GM21390 (cell line): ENCODE measurements around the gene CDH20.

Source experiments
- ATAC-seq: cut with Tn5 transposase; IDR thresholded peaks from one replicate; pipeline ENCODE4 v1.9.1; 2021; ENCODE audit not compliant: unreplicated experiment

Gene CDH20

DNA sequence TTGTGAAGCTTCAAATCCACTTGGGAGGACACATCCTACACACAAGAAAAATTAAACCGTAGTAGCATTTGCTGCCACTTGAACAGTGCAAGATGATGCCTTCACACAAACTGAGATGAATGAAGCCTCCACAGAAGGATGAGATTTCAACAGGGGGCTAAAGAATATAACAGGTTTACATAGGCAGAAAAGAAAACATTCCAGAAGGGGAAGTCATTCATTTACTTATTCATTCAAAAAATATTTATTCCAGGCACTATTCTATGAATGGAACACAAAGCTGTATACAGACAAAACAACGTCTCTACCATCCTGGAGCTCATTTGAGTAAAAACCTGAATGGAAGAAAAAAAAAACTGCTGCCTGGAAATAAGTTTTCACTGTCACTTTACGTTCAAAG, 170.5 kb downstream of the CDH20 start:
- no peak for ATAC-seq

DNA sequence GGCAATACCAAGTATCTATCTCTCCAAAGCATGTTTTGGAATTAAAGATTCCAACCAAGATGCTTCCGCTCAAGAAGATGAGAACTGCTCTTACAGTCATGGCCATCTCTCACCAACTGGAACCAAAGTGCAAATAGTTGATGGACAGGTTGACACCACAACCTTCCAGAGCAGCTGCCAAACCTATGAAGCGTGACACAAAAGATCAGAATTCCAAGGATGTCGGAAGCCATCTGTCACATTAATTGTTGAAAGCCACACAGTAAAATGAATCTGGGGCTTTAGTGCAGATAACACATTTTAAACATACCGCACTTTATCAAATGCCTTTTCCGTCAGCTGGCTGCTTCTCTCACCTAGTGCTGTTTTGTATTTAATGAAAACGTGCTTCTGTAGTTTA, 195.7 kb downstream of the CDH20 start:
- ATAC-seq, result no peak

GRCh38 chr18:61530681-61531080, 197.5 kb downstream of the CDH20 start:
- no peak for ATAC-seq

DNA sequence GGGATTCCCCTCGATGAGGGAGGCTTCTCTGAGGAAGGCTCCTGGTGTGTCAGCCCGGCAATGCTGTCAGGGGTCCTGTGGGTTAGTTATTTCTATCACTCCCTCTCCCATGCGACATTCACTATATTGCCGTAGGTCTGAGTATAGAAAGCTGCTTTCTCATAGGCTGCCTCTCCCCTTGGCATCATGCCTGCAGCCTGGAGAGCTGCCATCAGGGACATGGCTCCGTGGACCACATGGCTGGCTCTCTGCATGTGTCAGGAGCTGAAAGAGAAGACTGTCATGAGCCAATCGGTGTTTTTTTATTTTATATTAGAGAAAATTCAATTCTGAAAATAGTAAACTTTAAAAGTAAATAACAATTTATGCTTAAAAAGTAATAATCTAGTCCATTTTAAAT, 198.0 kb downstream of the CDH20 start:
- no peak for ATAC-seq

DNA sequence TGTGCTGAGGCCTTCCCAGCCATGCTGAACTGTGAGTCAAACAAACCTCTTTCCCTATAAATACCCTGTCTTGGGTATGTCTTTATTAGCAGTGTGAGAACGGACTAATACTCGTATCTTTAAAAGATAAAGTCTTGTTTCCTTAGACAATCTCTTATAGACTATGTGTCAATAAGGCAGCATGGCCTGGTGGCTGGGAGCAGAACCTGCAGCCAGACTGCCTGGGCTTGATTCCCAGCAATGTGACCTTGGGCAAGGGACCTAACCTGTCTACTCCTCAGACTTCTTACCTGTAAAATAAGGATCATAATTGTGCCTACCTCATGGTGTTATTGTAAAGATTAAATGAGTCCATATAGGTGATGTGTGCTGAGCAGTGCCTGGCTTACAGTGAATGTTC, 198.7 kb downstream of the CDH20 start:
- no peak for ATAC-seq

DNA sequence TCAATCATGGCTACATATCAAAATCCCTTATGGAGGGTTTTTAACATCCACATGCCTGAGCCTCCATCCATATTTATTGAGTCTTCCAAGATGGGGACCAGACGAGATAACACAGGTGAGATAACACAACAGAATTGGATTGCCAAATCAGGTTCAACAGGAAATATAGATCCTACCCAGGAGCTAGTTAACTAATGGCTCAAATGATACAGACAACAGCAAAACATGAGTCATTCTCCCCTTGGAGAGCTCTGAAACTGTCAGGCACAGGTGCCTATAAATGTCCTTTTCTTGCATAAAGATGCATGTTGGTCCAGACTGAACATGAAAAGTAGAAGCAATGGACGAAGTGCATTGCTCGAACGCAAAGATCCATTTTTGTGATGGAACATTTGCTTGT, 202.2 kb downstream of the CDH20 start:
- no peak for ATAC-seq

DNA sequence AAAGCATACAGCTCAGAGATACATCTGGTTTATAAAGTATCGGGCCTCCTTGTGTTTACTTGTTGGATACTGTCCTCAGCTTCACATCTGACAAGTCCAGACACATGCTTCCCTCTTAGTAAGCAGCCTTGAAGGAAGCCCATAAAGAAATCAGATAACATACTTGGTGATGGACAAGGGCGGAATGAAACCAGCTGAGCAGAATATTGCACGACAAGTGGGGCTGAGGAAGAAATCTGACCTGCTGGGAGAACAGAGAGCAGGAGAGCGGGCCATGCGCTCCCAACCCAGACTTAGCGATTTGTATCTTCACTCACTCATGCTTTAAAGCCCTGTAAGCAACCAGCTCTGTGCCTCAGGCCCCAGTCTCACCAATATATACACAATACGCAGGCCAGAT, 208.4 kb downstream of the CDH20 start:
- ATAC-seq, result no peak

GRCh38 chr18:61542596-61542995, 209.4 kb downstream of the CDH20 start:
- no peak for ATAC-seq

GRCh38 chr18:61543518-61543917, 210.3 kb downstream of the CDH20 start:
- no peak for ATAC-seq

- no peak for ATAC-seq
Observed at GRCh38 chr18:61544178-61544577, 210.9 kb downstream of the CDH20 start.

GRCh38 chr18:61545281-61546245, 212.3 kb downstream of the CDH20 start:
- ATAC-seq, result no peak

DNA sequence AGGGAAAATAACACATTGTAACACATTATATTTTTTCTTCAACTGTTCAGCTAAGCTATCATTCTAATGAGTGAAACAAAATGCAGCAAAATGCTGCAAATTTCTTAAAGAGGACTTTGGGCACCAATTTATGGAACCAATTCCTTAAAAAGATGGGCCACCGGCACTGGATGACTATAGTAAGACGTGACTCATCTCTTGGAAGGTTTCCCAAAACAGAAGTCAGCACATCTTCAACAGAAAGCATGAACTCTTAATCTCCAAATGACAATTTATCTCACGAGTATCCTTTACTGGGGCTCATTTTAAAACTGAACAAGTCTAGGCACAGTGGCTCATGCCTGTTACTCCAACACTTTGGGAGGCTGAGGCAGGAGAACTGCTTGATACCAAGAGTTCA, 213.4 kb downstream of the CDH20 start:
- no peak for ATAC-seq

GRCh38 chr18:61549416-61549815, 216.2 kb downstream of the CDH20 start:
- ATAC-seq, result no peak

DNA sequence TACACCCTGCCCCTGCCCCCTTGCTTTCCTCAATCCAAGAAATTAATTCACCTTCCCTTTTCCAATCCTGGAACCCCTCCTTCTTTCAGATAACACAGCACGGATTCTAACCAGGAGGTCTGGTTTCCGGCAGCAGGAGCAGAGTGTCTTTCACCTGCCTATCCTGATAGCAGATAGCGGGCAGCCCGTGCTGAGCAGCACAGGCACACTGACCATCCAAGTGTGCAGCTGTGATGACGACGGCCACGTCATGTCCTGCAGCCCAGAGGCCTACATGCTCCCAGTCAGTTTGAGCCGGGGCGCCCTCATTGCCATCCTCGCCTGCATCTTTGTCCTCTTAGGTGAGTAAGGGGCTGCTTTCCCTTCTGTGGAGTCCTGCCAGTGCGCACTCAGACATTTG, 216.7 kb downstream of the CDH20 start:
- ATAC-seq, result no peak

GRCh38 chr18:61551586-61551985, 218.4 kb downstream of the CDH20 start:
- ATAC-seq, result peak; percentile 87

DNA sequence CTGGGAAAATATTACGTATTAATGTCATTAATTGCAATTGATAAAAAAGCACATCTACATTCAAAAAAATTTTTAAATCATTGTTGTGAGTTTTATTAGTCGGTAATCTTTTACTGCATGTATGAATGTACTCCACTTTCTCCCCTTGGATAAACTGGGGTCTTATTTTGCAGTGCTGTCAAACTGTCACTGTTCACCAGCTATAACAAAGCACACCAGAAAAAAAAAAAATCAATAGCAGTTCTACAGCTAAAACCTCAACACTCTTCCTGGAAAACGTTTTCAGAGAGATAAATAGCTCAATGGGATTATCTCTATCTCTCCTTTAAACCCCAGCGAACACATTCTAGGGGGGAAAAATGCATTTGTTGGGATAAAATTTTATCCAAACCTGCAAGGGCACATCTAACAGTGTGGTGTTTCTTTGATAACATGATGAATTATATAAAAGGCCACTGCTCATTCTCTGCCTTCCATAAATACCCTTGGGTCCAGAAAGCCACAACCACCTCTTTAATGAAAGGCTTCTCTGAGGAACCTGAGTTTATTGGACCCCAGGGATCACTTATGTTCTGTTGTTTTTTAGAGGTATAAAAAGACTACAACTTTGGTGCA, 219.9 kb downstream of the CDH20 start:
- no peak for ATAC-seq

- ATAC-seq, result no peak
Observed at GRCh38 chr18:61554117-61554776, 221.0 kb downstream of the CDH20 start.

DNA sequence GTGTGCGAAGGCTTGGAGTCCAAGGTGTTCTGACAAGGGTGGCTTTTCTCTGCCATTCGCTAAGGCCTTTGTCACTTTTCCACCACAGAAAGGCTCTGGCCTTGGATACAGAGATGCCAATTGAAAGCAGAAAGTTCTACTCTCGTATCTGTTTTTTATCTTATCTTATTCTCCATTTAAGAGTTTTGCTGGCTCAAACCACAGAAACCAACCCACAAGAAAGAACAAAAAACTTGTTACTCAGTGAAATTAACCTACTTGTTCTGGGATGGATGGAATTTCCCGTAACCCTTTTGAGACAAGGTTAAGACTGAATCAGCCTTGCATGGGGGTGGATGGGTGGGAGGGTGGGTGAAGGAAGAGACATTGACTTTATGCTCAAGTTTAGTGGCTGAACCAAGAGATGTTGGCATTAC, 221.7 kb downstream of the CDH20 start:
- ATAC-seq, result no peak

GRCh38 chr18:61556316-61556715, 223.1 kb downstream of the CDH20 start:
- no peak for ATAC-seq

- ATAC-seq, result no peak
Observed at GRCh38 chr18:61556862-61557261, 223.6 kb downstream of the CDH20 start.

GRCh38 chr18:61569176-61569892, 236.1 kb downstream of the CDH20 start:
- no peak for ATAC-seq
